Activated CD4-positive, CD25-positive, alpha-beta regulatory T cell treated with anti-CD3 and anti-CD28 coated beads, Interleukin-2, amount 50 U/mL, for 24 hours (primary cell): ENCODE data around the gene RPS15.

Source experiments
- ATAC-seq, 2 donors: fragments of 150-1000 bp; cut with Tn5 transposase; one replicate each; pipeline ENCODE4 v1.10.0; 2021; ENCODE audit warnings: mild to moderate bottlenecking in 1 of 2, moderate library complexity in 1 of 2

RPS15 gene

GRCh38 chr19:1438035-1438932 is at the start of gene RPS15:
Gene RPS15 (plus strand): TSS chr19:1438396. CDS start chr19:1438426, 30 bp downstream.
- ATAC-seq: peak; percentile 83 to 84

- no peak for ATAC-seq
Observed at GRCh38 chr19:1388637-1389026, 49.6 kb upstream of the RPS15 start.

- ATAC-seq: no peak
Observed at GRCh38 chr19:1389033-1389940, 48.9 kb upstream of the RPS15 start.

- ATAC-seq: no peak
Observed at GRCh38 chr19:1390890-1391423, 47.2 kb upstream of the RPS15 start.

- no peak for ATAC-seq
Observed at GRCh38 chr19:1392407-1392806, 45.8 kb upstream of the RPS15 start.

- ATAC-seq: no peak
Observed at GRCh38 chr19:1392939-1393530, 45.2 kb upstream of the RPS15 start.

- ATAC-seq: no peak
Observed at GRCh38 chr19:1393841-1394240, 44.4 kb upstream of the RPS15 start.

- no peak for ATAC-seq
Observed at GRCh38 chr19:1394252-1395193, 43.7 kb upstream of the RPS15 start.

GRCh38 chr19:1395194-1396018 is 42.8 kb upstream of the RPS15 start:
- no peak for ATAC-seq

- no peak for ATAC-seq
Observed at GRCh38 chr19:1396019-1396767, 42.0 kb upstream of the RPS15 start.

- no peak for ATAC-seq
Observed at GRCh38 chr19:1396768-1397679, 41.2 kb upstream of the RPS15 start.

- no peak for ATAC-seq
Observed at GRCh38 chr19:1397838-1398237, 40.4 kb upstream of the RPS15 start.

- ATAC-seq: no peak
Observed at GRCh38 chr19:1399079-1399478, 39.1 kb upstream of the RPS15 start.

GRCh38 chr19:1399745-1400144 is 38.5 kb upstream of the RPS15 start:
- ATAC-seq: no peak

- peak in 1 of 2 donors; percentile 2 for ATAC-seq
Observed at GRCh38 chr19:1400281-1401137, 37.7 kb upstream of the RPS15 start.

- peak; percentile 75 to 78 for ATAC-seq
Observed at GRCh38 chr19:1401138-1401888, 36.9 kb upstream of the RPS15 start, which contains the start of gene GAMT. Gene GAMT (minus strand): TSS chr19:1401542. CDS start chr19:1401476, 66 bp downstream.

GRCh38 chr19:1401889-1402217 is 36.3 kb upstream of the RPS15 start:
- no peak for ATAC-seq
